Activated CD4-positive, alpha-beta T cell treated with anti-CD3 and anti-CD28 coated beads for 1 hour (primary cell): ENCODE measurements around the gene TERT.
"Not testable (repeated sequence)": the region's sequence is repeated elsewhere in the genome, so short reads cannot be mapped to it uniquely, and the experiment has no call there.

Experiments
- DNase-seq: peaks from one replicate; pipeline ENCODE4 v3.0.0-alpha.2; 2020

TERT gene

DNA sequence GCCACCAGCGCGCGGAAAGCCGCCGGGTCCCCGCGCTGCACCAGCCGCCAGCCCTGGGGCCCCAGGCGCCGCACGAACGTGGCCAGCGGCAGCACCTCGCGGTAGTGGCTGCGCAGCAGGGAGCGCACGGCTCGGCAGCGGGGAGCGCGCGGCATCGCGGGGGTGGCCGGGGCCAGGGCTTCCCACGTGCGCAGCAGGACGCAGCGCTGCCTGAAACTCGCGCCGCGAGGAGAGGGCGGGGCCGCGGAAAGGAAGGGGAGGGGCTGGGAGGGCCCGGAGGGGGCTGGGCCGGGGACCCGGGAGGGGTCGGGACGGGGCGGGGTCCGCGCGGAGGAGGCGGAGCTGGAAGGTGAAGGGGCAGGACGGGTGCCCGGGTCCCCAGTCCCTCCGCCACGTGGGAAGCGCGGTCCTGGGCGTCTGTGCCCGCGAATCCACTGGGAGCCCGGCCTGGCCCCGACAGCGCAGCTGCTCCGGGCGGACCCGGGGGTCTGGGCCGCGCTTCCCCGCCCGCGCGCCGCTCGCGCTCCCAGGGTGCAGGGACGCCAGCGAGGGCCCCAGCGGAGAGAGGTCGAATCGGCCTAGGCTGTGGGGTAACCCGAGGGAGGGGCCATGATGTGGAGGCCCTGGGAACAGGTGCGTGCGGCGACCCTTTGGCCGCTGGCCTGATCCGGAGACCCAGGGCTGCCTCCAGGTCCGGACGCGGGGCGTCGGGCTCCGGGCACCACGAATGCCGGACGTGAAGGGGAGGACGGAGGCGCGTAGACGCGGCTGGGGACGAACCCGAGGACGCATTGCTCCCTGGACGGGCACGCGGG is at the start of gene TERT:
TSS of gene TERT (minus strand) at position 234 of the 815 bp plus-strand sequence. CDS start at position 155, 79 bp downstream.
- peak; percentile 73 for DNase-seq

DNA sequence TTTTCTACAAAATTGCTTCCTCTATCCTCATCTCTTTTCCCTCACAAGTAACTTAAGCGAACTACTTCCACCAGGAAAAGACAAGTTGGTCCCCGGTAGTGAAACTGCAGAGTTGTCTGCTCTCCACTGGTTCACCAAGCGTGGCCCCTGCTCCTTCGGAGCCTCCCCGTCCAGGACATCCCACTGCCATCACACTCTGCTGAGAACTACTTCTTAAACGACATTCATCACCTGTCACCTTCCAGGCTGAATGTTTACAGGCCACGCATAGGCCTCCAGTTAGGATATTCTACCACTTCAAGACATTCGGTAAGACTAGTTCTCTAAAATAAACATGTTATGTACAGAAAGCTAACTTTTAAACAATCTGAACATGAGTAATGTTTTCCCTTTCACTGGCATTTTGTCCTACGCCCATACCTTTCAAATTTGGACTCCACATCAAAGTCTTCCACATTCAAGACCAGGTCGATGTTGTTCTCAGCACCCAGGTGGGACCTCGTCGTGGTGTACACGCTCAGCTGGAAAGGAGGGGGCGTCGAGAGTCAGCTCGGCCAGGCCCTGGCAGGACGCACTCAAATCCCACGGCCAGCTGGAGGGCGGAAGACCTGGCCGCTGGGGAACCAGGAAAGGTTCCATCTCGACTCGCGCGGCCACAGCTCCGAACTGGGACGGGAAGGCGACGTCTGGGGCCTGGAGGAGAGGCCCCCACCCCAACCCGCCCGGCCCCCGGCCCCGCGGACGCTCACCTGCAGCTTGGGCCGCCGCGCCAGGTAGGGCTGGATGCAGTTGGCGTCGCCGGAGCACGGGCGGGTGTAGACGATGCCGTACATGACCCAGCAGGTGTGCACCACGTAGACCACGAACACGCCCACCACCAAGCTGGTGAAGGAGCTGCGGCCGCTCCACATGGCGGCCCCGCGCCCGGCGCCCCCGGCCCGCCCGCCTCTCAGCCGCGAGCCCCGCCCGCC is 49.3 kb upstream of the TERT start:
- DNase-seq, result no peak

DNA sequence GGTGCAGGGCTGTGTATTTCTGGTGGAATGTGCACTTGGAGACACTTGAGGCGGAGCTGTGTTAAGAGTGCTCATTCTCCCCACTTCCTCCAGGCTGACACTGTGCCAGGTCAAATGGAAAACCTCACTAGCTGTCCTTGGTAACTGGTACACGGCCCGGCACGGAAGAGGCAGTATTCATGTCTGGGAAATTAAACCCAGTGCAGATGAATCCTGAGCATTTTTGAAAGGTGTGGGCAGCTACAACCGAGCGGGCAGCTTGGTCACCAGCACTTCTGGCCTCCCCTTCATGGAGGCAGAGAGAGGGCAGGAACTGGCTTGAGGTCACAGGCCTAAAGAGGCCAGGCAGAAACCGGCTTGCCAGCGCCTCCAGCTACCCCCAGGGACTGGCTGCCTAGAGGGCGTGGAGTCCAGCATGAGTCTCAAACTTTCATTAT is 48.5 kb upstream of the TERT start:
- no peak for DNase-seq

DNA sequence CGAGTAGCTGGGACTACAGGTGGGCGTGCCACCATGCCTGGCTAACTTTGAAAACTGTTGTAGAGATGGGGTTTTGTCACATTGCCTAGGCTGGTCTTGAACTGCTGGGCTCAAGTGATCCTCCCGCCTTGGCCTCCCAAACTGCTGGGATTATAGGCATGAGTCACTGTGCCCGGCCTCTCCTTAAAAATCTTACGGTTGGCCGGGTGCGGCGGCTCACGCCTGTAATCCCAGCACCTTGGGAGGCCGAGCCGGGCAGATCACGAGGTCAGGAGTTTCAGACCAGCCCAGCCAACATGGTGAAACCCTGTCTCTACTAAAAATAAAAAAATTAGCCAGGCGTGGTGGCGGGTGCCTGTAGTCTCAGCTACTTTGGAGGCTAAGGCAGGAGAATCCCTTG is 47.8 kb upstream of the TERT start:
- not testable (repeated sequence) for DNase-seq

DNA sequence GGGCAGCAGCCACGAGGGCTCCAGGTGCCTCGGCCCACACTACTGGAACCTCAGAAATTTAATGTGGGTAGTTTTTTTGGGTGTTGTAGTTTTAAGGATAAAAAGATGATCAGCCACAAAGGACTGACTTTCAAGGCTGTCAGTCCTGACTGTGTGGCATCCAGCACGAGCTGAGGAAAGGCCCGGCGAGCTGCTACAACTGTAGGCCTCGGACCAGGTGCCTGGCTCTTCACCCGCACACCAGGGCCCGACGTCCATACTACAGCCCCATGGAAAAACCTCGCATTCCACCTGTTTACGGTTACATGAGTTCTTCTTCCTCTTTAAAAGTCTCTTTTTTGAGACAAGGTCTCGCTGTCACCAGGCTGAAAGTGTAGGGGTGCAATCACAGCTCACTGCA is 47.4 kb upstream of the TERT start:
- DNase-seq, result no peak

DNA sequence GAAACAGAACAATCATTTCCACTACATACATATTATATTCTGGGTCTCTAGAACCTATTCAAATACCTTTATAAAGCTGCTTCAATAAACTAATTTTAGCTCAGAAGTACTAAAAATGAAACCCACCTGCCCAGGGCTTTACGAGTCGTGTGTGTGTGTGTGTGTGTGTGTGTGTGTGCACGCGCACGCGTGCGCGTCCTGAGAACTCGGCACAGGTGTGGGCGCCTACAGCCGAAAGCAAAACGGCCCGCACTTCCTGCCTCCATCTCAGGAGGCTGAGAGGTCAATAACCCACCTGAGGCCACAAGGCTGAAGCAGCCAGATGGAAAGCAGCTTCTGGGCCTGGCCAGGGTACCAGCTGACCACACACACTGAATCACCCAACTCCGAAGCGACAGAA is 47.0 kb upstream of the TERT start:
- DNase-seq, result no peak

DNA sequence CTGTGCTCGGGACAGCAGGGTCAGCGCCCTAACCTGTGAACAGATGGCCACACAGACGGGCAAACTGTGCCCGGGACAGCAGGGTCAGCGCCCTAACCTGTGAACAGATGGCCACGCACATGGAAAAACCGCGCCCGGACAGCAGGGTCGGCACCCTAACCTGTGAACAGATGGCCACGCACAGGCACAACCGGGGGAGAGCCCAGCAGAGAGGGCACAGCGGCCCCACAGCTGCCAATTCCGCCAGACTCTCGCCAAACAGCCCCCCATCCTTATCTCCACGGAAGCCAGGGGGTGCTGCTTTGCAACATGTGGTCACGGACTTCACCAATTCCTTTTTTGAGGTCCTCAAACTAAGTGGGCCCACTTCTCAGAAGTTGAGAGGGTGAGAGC is 44.9 kb upstream of the TERT start:
- DNase-seq, result not testable (repeated sequence)

DNA sequence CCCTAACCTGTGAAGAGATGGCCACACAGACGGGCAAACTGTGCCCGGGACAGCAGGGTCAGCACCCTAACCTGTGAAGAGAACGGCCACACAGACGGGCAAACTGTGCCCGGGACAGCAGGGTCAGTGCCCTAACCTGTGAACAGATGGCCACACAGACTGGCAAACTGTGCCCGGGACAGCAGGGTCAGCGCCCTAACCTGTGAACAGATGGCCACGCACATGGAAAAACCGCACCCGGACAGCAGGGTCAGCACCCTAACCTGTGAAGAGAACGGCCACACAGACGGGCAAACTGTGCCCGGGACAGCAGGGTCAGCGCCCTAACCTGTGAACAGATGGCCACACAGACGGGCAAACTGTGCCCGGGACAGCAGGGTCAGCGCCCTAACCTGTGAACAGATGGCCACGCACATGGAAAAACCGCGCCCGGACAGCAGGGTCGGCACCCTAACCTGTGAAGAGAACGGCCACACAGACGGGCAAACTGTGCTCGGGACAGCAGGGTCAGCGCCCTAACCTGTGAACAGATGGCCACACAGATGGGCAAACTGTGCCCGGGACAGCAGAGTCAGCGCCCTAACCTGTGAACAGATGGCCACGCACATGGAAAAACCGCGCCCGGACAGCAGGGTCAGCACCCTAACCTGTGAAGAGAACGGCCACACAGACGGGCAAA is 44.4 kb upstream of the TERT start:
- DNase-seq, result not testable (repeated sequence)

DNA sequence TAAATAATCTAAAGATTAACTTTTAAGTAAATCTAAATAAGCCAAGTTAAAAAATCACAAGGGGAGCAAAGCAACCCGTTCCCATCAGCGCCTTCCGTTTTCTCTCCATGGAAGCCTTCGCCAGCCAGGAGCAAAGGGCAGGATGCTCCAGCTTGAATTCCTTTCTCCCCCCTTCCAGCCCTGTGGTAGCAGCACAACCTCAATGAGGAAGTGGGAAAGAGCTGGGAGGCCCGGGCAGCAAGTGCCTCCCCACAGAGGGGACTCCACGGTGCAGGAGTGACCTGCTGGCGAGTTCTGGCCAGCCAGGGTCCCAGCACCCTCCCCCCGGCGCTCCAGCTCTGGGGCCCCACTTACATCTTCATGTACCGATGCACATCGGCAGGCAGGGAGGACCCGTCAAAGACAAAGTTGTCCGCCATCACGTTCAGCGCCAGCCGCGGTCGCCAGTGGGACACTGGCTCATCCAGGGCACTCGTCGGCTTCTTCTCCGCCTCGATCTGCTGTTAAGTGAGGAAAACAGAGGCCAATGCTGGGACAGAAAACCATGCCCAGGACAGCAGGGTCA is 43.7 kb upstream of the TERT start:
- no peak for DNase-seq

DNA sequence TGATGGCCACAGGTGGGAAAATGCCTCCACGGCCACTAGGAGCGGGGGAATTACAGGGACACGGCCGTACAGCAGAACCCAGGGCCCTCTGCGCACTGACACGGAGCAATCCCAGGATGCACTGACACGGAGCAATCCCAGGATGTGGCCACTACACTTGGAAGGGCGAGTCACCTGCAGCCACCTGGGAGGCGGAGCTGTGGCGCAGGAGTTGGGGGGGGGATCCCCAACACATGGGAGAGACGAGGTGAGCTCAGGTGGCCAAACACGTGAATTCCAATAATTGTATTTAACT is 43.3 kb upstream of the TERT start:
- no peak for DNase-seq

DNA sequence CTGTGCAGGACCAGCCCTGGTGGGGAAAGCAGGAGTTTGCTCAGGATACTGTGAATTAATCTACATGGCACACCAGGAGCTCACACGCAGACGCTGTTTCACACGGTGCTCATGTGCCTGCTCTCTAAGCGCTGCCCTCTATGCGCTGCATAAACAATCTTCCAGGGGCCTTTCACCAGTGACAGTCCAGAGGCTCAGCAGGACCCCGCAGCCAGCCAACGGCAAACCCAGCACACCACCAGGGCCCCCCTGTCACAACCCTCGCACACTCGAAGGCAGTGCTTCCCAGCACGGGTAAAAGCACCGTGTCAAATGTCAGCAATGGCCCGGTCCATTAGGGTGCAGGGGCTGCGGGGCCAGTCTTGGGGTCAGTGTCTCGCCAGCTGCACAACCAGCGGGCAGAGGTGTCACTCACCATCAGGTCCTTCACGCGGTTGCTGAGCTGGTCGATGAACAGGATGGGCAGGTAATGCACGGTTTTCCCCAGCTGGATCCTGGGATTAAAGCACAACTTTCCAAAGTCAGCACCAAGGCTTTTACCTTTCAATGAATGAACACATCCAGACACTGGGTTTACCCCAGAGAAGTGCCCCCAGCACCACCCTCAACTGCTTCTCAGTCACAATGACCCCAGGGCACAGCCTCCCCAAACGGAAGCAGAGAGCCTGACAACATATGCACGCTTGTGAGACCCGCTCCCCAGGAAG is 42.8 kb upstream of the TERT start:
- DNase-seq, result no peak

DNA sequence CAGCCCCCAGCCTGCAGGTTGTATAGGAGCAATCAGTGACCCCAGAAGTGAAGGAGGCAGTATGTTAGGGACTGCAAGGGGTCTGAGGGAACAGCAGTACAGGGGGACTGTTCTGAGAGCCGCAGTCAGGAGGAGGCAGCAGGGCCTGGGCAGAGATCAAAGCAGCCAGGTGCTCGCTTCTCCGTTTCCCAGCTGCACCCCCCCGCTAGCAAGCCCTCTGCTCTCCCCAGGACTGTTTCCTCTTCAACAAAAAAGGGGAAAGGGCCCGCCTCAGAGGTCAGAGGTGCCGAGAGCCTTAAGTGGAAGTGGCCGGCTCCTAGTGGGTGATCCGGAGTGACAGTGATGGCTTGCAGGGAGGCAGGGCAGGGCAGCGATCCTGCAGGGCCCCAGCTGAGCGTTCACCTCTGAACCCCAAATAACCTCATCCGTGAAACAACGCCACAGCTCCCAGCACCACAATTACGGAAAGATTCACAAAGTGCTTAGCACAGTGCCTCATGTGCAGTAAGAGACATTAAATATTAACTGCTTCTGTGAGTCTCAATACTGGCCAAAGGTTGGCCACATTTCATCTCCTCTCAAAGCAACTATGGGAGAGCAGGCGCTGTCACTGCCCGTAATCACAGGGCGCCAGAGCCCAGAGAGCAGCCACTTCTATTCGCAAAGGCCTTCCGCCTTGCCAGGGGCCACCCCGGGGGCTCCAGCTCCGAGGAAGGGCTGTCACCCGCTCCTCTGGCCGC is 42.1 kb upstream of the TERT start:
- no peak for DNase-seq

DNA sequence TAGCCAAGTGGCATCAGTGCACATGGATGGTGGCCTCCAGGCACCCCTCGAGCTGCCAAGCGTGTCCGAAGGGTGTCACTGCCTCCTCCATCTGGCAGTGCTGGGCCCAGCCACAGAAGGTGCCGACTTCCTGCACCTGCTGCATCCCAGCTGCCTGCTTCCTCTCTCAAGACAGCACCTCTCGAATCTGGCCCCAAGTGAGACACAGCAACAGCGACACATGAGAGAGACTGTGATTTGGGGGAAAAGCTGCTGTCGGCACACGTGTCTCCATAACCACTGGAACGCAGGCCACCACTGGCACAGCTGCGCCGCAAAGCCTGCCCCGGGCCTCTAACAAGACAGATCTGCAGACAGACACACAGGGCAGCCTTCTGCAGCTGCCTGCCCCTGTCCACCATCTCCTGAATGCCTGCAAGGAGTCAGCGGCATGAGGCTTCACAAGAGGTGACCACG is 41.3 kb upstream of the TERT start:
- no peak for DNase-seq

DNA sequence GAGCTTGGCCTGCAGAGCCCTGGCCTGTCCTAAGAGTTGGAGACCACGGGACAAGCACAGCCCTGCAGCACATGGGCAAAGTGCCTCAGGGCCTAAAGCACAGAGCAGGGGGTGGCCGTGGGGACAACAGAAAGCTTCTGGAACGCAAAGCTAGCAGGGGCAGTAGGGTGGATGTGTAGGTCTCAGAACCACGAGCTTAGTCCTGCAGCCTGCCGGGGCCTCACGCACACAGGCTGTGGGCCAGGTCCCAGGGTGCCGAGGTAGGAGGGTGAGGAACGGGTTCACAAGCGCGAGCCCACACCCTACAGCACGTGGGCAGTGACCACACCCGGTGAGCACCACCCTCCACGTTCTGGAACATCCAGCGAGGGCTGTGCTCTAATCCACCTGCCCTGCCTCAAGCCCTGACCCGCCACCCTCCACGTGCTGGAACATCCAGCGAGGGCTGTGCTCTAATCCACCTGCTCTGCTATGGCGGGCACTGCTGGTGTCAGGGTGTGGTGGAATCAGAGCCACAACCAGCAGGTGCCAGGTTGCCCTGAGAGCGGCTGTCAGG is 40.8 kb upstream of the TERT start:
- no peak for DNase-seq

DNA sequence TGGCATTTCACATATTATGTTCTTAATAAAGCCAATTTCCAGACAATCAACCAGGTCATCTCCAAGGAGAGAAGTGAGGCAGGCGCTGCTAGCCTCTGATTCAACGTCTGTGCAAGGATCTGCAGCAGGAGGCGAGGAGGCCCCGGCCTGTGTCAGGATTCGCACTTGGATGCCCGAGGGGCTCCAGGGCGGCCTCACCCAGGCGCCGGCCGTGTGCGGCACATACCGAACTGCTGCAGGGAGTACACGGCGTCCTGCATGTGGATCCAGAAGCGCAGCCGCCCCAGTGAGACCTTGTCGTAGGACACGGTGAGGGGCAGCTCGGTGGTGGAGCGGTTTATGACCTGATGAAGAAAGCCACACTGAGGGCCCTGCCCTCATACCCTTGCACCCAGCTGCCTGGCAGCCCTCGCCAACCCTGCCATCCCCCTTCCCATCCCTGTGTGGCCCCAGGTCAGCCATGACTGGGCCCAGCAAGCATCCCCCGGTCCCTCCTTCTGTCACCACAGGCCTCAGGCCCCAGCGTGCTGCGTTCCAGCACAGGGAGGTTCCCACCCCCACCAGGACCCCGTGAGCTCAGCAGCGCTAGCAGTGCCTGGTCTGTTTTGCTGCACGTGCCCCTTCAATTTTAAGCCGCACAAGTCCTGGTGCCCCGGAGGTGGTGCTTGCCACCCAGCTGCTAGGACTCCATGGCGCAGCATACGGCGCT is 40.1 kb upstream of the TERT start:
- DNase-seq, result no peak

DNA sequence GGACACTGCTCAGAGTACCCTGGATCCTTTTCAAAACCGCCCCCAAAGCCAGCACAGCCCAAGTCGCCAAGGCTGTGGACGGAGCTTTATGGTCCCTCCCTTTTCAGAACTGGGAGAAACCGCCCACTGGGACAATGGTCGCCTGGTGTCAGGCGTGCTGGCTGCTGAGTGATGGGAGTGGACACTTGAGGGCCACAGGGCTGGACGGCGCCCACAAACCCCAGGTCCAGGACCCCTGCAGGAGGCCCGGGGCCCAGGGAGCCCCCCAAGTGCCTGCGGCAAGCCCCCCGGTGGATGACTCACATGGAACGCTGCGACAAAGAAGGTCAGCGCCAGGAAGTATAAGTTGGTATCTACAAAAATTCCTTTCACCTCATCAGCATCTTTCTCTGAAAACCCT is 39.1 kb upstream of the TERT start:
- DNase-seq, result no peak

DNA sequence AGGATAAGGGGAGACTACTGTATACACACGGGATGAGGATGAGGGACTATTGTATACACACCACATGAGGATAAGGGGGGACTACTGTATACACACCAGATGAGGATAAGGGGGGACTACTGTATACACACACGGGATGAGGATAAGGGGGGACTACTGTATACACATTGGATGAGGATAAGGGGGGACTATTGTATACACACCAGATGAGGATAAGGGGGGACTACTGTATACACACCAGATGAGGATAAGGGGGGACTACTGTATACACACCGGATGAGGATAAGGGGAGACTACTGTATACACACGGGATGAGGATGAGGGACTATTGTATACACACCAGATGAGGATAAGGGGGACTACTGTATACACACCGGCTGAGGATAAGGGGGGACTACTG is 38.4 kb upstream of the TERT start:
- DNase-seq, result not testable (repeated sequence)

DNA sequence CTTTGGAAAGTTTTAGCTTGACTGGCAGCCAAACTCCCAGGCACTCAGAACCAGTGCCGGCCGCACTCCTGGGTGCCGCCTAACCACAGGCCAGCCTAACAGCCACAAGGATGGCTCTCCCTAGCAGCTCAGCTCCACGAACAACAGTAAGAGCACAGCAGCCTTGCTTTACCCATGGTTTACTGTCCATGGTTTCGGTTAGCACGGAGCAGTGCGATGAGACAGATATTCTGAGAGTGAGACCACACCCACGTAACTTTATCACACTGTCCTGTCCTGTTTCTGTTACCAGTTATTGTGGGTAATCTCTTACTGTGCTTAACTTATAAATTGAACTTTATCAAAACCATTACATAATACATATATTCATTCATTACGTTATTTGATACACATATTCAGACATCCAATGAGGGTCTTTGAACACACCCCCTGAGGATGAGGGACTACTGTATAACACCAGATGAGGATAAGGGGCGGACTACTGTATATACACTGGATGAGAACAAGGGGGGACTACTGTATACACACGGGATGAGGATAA is 37.7 kb upstream of the TERT start:
- DNase-seq, result no peak

DNA sequence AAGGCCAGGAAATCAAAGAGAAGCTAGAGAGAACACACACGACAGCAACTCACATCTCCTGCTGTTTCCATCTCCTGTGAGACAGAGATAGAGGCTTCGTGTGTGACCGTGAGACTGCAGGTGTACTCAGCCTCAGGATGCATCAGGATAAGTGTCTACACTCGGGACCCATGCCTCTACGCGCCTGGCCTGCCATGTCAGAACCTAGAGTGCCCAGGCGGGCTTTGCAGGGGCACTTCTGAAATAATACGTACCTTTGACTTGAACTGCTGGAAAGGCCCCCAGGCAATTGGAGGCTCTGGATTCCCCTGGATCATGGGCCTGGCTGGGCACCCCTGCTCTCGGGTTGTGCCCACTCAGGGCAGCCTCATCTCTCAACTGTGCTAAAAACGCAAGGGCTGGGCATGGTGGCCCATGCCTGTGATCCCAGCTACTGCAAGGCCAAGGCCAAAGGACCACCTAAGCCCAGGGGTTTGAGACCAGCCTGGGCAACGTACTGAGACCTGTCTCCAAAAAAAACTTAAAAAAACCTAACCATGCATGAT is 37.1 kb upstream of the TERT start:
- DNase-seq, result no peak
